NCI-H226 (cell line): Measurements from ENCODE around the gene SMG1.
"Not testable (repeated sequence)": the region's sequence is repeated elsewhere in the genome, so short reads cannot be mapped to it uniquely, and the experiment has no call there.

Source experiments
- DNase-seq: peaks from one replicate; pipeline ENCODE4 v3.0.0-alpha.2; 2015

SMG1 gene

GRCh38 chr16:18796377-18796776 lies 129.8 kb downstream of the SMG1 start:
- no peak for DNase-seq

- DNase-seq, result no peak
These were observed 133.3 kb downstream of the SMG1 start for GRCh38 chr16:18792836-18793433.

GRCh38 chr16:18789850-18790706 lies 136.1 kb downstream of the SMG1 start, which contains the start of gene RPS15A:
Gene RPS15A (minus strand): TSS chr16:18790334. CDS start chr16:18789113, 1,221 bp downstream.
- DNase-seq, result peak; percentile 94

- no peak for DNase-seq
These were observed 136.7 kb downstream of the SMG1 start for GRCh38 chr16:18789515-18789849.

GRCh38 chr16:18788828-18789514 lies 137.2 kb downstream of the SMG1 start:
- DNase-seq, result no peak

GRCh38 chr16:18784917-18785623 lies 141.1 kb downstream of the SMG1 start:
- no peak for DNase-seq

GRCh38 chr16:18783430-18784341 lies 142.5 kb downstream of the SMG1 start:
- DNase-seq, result no peak

GRCh38 chr16:18782697-18783429 lies 143.3 kb downstream of the SMG1 start:
- DNase-seq, result no peak

GRCh38 chr16:18781232-18781631 lies 145.0 kb downstream of the SMG1 start:
- not testable (repeated sequence) for DNase-seq

GRCh38 chr16:18780460-18781026 lies 145.7 kb downstream of the SMG1 start:
- DNase-seq, result not testable (repeated sequence)

- not testable (repeated sequence) for DNase-seq
These were observed 148.5 kb downstream of the SMG1 start for GRCh38 chr16:18777664-18778063.

GRCh38 chr16:18776334-18776733 lies 149.9 kb downstream of the SMG1 start:
- DNase-seq, result not testable (repeated sequence)

GRCh38 chr16:18774651-18775050 lies 151.6 kb downstream of the SMG1 start:
- DNase-seq, result not testable (repeated sequence)

GRCh38 chr16:18772171-18772570 lies 154.0 kb downstream of the SMG1 start:
- DNase-seq, result not testable (repeated sequence)

- not testable (repeated sequence) for DNase-seq
These were observed 155.8 kb downstream of the SMG1 start for GRCh38 chr16:18770336-18770962.

- not testable (repeated sequence) for DNase-seq
These were observed 159.0 kb downstream of the SMG1 start for GRCh38 chr16:18767217-18767616.

- not testable (repeated sequence) for DNase-seq
These were observed 163.5 kb downstream of the SMG1 start for GRCh38 chr16:18762713-18763112.

- not testable (repeated sequence) for DNase-seq
These were observed 166.3 kb downstream of the SMG1 start for GRCh38 chr16:18759598-18760520.
